GM18517 (cell line): ENCODE results near the gene ANGPTL4.
"Not testable (repeated sequence)": the region's sequence is repeated elsewhere in the genome, so short reads cannot be mapped to it uniquely, and the experiment has no call there.

Source experiments
- ATAC-seq: cut with Tn5 transposase; IDR thresholded peaks from one replicate; pipeline ENCODE4 v1.9.1; 2021; ENCODE audit warnings: mild to moderate bottlenecking, moderate library complexity; ENCODE audit not compliant: unreplicated experiment

The ANGPTL4 gene

DNA sequence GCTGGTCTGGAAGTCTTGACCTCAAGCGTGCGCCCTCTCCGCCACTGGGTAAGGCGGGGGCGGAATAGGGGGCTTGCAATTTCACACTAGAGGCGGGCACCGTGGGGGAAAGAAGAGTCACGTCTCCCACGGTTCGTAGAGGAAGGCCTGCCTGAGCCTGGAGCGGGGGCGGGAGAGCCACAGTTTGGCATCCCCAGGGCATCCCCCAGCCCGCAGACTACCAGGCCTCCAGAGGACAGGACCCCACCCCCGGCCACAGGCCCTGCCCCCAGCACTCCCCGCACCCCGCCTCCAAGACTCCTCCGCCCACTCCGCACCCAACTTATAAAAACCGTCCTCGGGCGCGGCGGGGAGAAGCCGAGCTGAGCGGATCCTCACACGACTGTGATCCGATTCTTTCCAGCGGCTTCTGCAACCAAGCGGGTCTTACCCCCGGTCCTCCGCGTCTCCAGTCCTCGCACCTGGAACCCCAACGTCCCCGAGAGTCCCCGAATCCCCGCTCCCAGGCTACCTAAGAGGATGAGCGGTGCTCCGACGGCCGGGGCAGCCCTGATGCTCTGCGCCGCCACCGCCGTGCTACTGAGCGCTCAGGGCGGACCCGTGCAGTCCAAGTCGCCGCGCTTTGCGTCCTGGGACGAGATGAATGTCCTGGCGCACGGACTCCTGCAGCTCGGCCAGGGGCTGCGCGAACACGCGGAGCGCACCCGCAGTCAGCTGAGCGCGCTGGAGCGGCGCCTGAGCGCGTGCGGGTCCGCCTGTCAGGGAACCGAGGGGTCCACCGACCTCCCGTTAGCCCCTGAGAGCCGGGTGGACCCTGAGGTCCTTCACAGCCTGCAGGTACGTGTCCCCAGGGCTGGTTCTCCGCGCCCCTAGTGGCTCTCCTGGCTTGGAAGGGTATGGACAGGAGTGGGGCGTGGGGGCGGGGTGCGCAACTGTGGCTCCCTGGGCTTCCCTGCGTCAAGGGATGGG is at the start of gene ANGPTL4:
TSS of gene ANGPTL4 (plus strand) at position 353 of the 969 bp plus-strand sequence. CDS start at position 520, 167 bp downstream.
- ATAC-seq, result no peak

GRCh38 chr19:8314981-8315640 is 48.8 kb upstream of the ANGPTL4 start:
- ATAC-seq, result not testable (repeated sequence)

DNA sequence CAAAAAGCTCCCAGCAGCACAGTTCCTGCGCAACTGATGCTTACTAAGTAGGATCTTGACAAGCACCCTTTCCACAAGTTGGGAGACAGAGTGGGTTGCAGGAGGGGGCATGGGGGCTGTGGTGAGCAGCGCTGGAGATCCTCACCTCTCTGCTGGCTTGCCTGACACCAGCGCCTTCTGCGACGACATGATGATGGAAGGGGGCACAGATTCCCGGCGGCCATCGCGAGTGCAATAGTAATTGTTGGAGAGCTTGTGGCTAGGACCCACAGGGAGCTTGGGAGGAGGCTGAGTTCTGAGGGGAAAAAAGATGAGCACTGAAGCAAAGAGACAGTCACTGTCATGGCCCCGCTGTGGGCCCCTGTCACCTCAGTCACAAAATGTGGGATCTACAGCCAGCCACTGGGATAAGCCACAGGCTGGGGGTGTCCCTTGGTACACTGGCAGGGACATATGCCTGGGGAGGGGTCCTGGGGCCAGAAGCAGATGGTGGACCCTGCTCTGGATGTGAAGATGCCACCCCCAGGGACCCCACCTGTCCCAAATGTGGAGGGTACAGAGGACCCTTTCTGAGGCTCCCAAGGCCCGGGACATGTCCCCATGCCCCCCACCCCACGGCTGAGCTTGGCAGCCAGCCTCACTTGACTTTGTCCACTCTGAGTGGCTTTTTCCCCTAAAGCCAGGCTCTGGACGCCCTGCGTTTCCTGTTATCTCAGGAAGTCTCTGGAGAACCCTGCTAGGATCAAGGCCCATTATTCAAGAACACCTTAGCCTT is 47.4 kb upstream of the ANGPTL4 start:
- ATAC-seq, result no peak

DNA sequence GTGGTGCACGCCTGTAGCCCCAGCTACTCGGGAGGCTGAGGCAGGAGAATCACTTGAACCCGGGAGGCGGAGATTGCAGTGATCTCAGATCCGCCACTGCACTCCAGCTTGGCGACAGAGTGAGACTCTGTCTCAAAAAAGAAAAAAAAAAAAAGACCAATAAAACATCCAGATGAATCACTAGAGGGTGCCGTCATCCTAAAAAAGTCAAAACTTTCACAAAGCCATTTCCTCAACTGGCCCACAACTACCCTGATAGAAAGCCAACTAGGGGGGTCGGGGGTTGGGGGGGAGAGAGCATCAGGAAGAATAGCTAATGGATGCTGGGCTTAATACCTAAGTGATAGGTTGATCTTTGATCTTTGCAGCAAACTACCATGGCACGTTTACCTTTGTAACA is 45.1 kb upstream of the ANGPTL4 start:
- ATAC-seq, result not testable (repeated sequence)

DNA sequence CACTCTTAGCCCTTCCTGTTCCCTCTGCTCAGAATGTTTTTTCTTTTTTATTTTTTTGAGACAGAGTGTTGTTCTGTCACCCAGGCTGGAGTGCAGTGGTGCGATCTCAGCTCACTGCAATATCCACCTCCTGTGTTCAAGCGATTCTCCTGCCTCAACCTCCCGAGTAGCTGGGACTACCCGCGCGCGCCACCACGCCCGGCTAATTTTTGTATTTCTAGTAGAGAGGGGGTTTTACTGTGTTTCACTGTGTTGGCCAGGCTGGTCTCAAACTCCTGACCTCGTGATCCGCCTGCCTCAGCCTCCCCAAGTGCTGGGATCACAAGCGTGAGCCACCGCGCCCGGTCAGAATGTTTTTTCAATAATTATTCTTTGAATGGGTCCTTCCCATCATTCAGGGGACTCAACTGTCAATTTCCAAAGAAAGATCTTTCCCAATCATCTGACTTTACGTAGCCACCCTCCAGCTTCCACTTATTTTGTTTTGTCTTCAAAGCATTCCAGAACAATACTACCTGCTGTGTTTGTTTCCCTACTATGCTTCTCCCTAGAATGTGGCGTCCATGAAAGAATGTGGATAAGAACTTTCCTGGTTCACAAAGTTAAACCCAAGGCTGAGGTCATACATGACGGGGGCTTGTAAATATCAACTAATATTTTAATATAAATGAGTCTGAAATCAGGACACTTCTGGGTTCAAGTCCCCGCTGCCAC is 44.0 kb upstream of the ANGPTL4 start:
- ATAC-seq, result no peak

- no peak for ATAC-seq
Observed at GRCh38 chr19:8320564-8321066, 43.3 kb upstream of the ANGPTL4 start.

GRCh38 chr19:8321067-8321985 is 42.6 kb upstream of the ANGPTL4 start, which contains the start of the genes NDUFA7 and RPS28:
TSS of gene NDUFA7 (minus strand) at chr19:8321375. CDS start at chr19:8321358, 17 bp downstream.
TSS of gene RPS28 (plus strand) at chr19:8321496. CDS start at chr19:8321531, 35 bp downstream.
- ATAC-seq, result peak; percentile 78

- ATAC-seq, result no peak
Observed at GRCh38 chr19:8321986-8322637, 41.8 kb upstream of the ANGPTL4 start.

DNA sequence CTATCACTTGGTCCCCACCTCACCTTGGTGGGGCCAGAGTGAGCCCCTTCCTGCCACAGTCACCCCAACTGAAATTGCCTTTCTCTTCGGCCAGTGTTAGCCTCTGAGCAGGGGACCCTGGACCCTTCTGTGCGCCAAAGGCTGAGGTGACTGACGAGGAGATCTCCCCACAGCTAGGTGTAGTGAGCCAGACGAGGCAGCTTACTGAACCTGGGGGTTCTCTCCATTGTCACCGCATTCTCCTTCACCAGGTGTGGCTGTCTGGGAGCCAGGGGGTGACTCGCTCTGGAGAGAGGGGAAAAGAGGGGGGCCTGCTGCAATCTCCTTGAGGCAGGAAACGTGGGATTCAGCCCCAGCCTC is 41.3 kb upstream of the ANGPTL4 start:
- ATAC-seq, result no peak

- ATAC-seq, result no peak
Observed at GRCh38 chr19:8323781-8324185, 40.2 kb upstream of the ANGPTL4 start.

DNA sequence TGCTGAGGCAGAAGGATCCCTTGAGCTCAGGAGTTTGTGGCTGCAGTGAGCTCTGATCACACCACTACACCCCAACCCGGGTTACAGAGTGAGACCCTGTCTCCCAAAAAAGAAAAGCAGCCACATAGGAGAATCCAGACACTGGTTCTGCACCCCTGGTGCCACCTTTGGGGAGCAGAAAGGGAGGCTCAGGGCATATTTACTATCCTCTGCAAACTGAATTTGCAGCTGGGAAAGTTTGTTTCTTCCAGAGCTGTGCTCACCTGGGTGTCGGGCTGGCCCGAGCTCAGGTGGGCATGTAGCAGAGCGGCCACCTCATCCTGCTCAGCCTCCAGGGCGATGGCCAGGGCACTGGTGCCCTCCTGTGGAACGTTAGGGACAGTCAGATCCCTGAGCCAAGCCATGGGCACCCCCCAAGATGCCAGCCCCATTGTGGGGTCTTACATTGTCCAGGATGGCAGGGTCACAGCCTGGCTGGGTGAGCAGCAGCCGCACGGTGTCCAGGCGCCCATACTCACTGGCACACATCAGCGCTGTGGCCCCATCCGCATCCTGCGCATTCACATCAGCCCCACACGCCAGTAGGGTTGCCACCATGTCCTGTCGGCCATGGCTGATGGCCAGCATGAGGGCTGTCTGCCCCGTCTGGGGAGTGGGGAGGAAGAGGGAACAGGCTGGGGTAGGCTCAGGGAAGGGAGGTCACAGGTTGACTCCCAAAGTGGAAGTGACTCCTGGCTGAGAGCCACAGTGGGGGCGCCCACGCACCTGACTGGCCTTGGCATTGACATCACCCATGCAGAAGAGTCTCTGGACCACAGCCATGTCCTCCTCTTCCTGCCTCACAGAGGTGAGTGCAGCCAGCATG is 39.5 kb upstream of the ANGPTL4 start:
- ATAC-seq, result no peak

DNA sequence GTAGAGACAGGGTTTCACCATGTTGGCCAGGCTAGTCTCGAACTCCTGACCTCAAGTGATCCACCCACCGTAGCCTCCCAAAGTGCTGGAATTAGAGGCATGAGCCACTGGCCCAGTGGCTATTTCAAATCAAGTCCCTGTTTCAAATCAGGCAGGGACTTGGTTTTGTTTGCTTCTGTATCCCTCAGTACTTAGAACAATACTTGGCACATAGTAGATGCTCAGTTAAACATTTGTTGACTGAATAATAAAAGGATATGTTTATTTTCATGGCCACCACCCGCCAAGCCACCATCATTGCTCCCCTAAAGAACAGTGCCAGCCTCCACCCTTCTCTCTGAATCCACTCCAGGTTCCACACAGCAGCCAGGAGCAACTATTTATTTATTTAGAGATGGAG is 38.5 kb upstream of the ANGPTL4 start:
- no peak for ATAC-seq

DNA sequence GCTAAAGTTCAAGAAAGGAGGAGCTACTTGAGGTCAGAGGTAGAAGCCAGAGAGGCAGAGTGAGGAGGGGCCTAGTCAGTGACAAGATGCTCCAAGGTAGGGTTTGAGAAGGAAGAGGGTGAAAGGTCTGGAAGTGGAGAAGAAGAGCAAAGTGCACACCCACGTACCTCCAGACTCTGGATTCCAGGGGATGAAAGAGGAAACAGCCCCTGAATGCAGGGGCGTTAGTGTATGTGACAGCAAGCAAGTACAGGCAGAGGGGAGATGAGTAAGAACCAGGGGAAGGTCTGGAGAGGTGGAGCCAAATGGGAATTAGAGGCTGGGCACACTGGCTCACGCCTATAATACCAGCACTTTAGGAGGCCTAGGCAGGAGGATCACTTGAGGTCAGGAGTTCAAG is 34.0 kb upstream of the ANGPTL4 start:
- no peak for ATAC-seq

GRCh38 chr19:8331263-8331845 is 32.6 kb upstream of the ANGPTL4 start:
- no peak for ATAC-seq

DNA sequence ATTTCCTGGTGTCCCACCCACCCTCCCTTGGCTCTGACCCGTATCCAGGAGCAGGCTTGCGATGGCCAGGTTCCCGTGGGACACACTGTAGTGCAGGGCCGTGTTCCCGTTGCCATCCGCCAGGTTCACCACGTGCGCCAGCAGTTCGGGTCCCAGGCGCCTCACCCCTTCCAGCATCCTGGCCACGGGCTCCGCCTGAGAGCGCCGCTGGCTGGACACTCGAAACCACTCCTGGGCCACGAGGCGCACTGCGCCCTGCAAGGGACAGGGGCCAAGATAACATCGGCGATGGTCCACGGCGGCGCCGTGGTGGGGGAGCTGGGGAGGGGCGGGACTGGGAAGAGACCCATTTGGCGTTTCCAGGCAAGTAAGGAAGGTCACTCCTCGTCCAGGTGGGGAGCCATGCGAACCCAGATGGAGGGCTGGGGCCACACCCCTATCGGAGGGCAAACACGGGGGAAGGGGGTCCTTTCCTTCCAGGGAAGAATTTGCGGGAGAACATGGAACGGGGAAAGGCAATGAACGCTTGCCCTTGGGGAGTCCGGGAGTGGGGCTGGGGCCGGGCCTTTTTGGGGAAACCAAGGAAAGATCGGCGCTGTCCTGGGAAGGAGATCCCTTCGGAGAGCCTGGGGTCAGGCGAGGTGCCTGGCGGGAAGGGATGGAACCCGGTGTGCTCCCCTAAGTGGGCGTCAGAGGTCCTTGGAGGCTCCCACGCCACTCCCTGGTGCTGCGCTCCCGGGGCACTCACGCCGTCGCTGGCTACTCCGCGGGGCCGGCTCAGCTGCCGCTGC is 30.8 kb upstream of the ANGPTL4 start:
- ATAC-seq, result no peak

- ATAC-seq, result no peak
Observed at GRCh38 chr19:8333767-8334457, 30.0 kb upstream of the ANGPTL4 start.
